HG02885 (cell line): ENCODE results near the gene PARD3.
"Not testable (repeated sequence)": the region's sequence is repeated elsewhere in the genome, so short reads cannot be mapped to it uniquely, and the experiment has no call there.

ENCODE experiments used
- ATAC-seq: cut with Tn5 transposase; IDR thresholded peaks from one replicate; pipeline ENCODE4 v1.9.1; 2021; ENCODE audit warnings: mild to moderate bottlenecking; ENCODE audit not compliant: unreplicated experiment, poor library complexity

The PARD3 gene

DNA sequence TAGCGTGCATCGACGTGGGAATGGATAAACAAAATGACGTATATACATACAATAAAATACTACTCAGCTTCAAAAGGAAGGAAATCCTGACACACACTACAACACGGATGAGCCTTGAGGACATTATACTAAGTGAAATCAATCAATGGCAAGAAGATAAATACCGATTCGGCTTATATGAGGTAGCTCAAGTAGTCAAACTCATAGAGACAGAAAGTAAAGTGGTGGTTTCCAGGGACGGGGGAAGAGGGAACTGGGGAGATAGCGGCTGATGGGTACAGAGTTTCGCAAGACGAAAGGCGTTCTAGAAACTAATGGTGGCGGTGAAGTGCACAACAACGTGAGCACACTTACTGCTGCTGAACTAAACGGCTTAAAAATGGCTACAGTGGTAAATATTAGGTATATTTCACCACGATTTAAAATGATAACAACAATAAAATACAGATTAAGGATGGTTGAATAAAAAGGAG is 516.7 kb downstream of the PARD3 start:
- ATAC-seq: no peak

DNA sequence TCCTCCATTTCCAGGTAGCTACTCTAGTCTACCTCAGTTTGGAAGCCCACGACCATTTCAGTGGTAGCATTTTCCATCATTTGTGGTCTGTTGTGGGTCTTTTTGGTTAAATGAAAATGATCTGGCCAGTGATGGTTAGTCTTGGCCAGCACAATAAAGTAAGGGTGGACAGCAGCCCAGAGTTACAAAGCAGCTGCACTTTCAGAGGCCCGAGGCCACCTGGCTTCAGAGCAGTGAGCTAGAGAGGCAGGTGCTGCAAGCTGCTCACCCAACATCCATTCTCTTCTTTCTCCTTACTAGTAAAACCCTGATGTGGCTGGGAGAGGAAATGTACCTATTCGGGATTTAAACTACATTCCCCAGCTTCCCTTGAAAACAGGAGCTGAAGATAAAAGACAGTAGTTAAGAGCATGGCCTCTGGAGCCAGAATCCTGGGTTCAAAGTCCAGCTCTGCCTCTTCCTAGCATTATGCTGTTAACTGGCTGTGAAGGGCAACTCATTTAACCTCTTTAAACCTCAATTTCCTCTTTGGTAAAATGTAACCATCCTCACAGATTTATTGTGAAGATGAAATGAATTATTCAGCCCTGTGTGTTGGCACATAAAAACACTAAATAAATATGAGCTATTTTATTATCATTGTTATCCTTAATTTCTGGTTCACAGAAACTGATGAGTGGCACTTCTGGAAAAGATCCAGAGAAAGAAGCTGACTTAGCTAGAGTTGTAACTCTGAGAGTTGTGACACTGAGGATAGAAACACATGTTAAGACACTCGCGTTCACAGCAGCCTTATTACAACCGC is 517.4 kb downstream of the PARD3 start:
- ATAC-seq: no peak

DNA sequence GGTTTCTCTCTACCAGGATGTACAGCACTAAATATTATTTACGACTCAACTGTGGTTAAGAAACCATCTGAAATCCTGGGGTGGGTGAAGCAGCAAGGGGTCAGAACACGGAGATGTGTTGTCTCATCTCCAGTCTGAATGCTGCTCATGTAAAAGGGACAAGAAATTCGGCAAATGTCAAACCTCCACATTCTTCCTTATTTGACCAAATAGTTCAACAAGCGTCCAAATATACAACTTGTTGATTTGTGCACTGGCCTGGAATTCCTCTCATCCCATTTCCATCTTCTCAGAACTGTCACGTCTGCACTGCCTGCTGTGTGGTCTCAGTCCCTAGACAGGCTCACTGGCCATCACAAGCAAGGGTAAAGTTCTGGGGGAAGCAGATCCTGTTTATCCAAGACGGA is 520.0 kb downstream of the PARD3 start:
- ATAC-seq: no peak

DNA sequence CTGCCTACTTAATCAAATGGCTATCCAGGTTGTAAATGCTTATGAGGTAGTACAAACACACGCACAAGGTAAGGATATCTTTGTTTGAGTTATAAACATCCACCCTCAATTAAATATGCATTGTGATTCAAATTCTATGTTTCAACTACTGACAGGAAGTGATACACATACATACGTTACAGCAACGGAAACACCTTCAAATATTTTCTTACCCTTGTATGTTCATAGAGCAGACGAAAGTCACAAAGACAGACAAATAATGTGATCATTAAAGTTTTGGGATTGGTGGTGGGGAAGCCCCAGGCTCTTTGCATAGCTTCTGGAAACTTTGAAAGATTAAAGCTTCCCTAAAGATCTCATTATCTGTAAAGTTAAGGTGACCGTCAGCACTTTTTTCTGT is 521.0 kb downstream of the PARD3 start:
- ATAC-seq: no peak

DNA sequence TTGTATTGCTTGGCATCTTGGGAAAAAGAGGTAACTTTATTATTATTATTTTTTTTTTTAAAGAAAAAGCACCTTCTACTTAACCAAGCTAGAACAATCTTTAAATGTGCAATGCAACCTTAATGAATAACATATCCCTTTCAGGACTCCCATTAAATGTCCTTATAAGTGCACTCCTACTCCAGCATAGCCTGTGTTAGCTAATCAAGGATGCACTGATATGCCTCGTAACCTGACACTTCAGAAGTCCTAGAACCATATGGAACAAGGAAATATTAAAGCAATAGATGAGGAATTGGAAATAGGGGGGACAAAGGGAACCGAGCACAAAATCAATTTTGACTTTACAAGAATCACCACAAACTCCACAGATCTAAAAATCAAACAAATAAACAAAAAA is 522.4 kb downstream of the PARD3 start:
- no peak for ATAC-seq

DNA sequence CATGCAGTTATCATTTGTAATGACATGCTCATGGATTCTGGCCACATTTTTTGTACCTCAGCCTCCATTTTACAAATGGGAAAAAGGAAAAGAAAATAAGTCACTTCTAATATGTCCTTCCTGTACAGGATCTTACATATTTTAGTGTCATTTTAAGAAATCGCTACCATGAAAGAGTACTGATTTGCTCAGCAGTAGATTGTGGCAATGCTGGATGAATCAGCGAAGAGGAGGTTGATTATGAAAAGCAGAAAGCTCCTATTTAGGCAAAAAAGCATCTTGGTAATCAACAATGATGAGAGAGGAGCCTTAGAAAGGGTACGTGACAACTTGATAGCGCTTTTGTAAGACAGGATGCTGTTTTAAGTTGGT is 522.9 kb downstream of the PARD3 start:
- no peak for ATAC-seq

DNA sequence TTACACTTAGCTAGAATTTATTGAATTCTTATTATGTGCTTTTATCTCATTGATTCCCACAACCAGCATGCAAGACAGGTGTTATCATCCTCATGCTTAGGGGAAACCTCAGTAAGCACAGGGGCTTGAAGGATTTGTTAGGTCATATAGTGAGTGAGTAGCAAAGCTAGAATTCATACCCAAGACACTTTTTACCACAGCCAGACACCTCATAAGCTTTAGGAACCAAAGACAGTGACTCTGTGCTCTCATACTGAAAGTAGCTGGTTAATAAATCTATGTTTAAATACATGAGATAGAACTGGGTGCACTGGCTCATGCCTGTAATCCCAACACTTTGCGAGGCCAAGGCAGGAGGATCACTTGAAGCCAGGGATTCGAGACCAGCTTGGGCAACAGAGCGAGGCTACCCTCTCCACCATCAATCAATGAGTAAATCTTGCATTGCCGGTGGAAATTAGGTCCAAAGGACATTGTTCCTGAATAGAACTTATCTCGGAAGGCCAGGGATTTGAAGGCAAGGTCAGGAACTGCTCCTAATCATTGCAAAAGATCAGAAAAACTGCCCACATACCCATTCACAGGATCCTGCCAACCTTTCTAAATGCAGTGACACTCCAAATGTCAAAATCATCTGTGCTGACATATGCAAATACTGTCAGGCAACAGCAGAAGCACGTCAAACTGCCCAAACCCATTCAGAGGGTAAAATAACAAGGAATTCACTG is 523.5 kb downstream of the PARD3 start:
- ATAC-seq: no peak

DNA sequence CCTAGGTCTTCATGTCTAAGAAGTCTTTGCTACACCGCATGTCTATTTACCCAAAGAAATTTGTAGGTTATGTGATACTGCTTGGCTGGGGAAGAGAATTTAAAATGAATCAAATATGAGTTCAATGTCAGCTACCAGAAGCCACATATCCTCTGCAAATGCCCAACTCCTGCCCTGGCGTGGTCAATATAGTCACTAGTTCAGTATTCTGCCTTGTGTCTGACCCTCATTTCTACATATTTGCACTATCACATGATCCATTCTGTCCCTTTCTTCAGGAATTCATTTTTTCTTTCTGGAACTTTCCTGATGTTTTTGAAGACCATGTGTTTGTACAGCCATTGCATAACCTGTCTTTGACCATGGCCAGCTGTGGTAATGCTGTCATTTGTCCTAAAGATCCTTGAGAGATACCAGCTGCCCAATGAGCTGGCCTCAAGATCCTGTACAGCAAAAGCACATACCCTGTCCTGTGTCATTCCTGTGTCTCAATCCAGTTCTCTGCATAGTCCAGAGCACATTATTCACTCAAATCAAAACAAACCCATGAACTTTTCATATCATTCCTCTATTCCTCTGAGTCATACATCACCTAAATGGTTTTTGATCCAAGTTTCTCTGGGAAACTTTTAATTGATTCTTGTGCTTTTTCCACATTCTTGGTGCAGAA is 524.5 kb downstream of the PARD3 start:
- no peak for ATAC-seq

DNA sequence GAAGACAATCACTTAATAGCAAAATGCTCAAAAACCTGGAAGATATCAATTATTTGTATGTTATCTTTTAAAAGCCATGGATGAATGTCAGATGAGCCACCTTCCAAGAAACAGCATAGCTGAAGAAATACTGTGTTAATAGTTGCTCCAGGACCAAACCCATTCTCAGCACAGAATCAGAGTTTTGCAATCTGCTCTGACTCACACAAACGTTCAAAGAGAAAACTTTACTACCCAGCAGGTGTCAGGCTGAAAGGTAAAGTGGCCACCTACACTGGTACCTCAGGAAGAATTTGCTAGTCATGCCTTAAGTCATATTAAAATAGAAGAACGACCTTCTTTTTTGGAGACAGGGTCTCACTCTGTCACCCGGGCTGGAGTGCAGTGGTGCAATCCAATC is 526.5 kb downstream of the PARD3 start:
- no peak for ATAC-seq

DNA sequence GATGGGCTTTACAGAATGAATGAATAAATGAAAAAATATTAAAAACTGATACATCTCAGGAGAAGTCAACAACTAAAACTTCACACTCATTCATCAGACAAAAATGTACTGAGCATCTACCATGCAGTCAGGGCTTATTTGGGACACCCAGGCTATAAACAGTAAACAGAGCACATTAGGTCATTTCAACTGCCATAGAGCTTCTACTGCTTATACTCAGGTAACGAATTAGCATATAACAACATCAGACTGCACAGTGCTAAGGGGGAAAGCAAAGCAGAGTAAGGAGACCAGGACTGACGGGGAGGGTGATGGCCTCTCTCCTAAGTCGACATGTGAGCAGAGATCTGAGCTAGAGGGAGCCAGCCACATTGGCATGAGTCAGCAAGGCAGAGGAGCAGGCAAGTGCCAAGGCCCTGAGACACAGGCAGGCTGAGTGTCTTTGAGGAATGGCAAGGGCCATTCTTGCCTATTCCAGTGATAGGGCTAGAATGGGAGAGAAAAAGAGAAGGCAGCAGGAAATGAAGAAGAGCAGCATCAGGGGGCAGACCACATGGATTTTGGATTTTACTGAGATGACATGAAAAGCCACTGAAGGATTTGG is 528.9 kb downstream of the PARD3 start:
- ATAC-seq: no peak

DNA sequence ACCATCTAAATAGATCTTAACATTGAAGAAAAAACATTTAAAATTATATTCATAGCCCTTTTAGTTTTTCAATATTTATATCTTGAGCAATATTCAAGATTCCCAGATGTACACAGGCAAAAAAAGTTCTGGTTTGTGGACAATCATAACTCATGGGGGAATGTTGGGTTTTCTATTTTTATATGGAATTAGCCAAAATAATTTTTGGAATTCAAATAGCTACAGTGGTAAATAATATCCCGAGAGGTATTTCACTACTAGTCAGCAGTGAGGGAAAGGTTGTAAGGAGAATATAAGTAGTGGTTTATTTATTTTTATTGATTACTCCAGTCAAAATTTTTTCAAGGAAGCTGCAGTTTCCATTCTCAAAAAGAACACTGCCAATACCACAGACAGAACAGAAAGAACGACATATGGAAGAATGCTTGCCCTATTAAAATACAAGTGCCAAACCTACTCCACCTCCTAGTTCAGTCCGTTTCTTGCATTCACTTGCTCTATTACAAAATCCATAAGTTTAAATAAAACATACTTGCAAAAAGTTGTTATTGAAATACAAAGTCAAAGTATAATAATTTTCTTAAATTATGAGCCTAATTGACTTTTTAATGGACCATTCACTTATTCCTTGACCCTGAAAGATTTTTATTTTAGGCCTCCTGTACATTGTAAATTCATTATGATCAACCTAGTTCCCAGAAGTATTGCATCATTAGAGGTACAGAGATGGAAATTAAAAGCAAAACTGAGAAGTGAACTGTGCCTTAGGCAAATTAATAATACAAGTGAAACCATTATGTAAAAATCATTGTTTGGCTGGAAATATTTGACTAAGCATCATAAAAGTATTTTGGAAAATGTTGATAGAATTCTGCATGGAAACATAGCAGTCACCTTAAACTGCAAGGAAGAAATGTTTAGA is 533.2 kb downstream of the PARD3 start:
- no peak for ATAC-seq

DNA sequence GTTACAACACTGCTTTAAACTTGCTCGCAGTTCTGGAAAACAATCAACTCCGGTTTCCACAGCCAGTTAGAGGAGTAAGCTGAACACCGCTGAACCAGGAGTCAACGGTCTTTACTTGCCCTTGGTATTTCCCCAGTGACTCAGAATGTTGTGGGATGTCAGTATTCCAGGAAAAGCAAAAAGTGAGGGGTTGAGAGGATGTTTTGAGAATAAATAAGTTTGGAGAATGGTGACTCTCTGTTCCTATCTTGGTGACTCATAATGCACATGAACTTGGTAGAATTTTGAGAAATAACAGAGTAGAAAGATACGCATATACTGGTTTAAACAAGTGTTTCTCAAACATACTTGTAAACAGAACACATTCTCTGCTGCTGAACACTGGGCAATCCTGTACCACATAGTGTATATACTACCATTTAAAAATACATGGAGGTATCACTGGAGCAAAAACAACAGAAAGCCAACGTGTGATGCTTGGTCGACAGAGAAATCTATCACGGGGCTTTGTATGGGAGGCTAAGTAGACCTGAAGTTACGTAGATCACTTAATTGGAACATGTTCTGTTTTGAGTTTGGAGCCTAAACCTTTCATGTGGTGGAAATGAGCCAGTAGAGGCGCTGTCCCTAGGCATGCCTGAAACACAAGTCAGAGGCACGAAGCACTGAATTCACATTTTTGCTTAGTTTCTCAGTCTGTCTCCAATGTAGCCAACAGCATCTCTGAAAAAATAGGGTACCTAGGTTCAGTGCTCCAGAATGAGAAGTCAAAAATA is 534.3 kb downstream of the PARD3 start:
- ATAC-seq: no peak

DNA sequence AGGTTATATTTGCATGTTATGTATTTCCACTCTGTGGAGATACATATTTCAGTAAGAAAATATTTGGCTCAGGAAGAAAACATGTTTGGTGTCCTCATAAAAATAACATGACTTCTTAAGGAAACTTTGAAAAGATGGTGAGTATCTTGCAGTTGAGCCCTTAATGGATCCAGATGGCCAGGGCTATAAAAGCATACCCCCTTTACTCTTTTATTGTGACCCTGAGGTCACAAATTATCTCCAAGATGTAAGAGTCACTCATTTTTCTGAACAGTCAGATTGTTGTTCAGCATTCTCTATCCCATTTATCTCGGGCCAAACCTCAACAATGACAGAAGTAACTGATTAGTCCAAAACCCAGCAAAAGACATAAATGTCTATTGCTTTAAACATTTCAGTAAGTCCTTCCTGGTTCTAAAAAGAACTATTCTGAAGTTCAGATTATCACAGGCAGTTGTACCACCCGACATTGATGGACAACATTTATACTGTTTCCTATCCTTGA is 539.4 kb downstream of the PARD3 start:
- ATAC-seq: no peak

DNA sequence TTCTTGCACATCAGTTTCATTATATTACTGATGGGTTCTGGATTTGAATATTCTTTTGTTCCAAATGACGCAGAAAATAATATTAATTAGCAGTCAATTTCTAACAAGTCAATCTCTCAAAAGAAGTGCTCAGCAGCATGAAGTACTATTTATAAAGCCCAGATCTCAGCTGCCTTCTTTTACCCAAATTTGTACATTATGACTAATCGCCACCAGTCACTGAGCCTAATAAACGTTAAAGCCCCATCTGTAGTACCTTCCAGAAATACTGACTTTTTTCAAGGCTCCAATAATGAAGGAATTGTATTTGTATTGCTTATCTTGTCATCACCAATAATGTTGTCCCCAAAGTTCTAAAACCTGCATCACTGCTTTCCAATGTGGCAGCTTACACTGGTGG is 540.2 kb downstream of the PARD3 start:
- no peak for ATAC-seq

DNA sequence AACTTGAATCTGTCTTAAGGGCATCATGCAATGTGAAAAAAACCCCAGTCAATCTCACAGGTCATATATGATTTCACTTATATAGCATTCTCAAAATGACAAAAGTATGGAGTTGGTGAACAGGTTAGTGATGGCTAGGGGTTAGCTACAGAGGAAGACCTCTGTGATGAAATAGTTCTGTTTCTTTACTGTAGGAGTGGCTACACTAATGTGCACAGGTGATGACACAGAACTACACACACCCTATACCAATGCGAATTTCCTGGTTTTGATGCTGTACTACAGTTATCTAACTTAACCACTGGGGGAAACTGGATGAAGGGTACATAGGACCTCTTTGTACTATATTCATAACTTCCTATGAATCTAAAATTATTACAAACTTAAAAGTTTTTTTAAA is 541.8 kb downstream of the PARD3 start:
- ATAC-seq: no peak

DNA sequence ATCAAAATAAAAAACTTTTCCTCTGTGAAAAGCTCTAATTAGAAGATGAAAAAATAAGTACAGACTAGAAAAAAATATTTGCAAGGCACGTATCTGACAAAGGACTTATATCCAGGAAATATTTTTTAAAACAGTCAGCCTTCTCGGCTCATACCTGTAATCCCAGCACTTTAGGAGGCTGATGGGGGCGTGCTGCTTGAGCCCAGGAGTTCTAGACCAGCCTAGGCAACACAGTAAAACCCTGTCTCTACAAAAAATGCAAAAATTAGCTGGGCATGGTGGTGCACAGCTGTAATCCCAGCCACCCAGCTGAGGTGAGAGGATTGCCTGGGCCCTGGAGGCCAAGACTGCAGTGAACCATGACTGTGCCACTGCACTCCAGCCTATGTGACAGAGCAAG is 542.8 kb downstream of the PARD3 start:
- no peak for ATAC-seq

DNA sequence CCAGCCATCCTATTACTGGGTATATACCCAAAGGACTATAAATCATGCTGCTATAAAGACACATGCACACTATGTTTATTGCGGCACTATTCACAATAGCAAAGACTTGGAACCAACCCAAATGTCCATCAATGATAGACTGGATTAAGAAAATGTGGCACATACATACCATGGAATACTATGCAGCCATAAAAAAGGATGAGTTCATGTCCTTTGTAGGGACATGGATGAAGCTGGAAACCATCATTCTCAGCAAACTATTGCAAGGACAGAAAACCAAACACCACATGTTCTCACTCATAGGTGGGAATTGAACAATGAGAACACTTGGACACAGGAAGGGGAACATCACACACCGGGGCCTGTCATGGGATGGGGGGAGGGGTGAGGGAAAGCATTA is 546.7 kb downstream of the PARD3 start:
- not testable (repeated sequence) for ATAC-seq

DNA sequence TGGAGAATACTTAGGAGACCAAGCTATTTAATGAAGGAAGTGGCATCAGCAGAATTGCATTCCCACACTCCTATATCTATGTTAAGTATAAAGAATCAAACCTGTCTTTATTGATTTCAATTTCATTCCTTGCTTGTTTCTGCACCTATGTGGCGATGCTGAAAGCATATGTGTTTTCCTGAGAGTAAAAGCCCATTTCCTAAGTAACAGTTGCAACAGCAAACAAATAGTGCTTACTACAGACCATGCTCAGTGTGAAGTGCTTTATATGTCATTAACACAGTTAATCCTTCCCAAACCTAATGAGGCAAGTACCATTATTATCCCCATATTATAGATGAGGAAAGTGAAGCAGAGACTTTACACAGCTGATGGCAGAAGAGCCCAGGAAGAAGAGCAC is 552.1 kb downstream of the PARD3 start:
- ATAC-seq: no peak

DNA sequence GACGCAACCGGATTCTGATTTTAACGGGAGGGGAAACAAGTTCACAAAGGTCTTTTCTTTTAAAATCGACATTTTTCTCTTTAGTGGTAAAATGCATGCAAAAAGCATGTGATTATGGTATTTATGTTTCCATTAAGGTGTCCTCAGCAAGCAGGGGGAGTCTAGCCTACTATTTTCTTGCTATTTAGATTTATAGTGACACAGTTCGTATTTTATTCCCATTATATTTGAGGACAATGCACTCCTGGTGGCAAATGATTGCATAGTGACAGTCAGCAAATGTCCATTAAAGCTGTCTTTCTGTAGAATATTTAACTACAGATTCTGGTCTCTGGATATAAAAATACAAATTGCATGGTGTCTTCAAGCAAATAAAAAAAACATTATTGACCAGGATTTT is 554.2 kb downstream of the PARD3 start:
- no peak for ATAC-seq
